Body of pancreas (tissue), 4 donors: ENCODE results near the gene COL19A1. TPM values are rescaled to one million over a fixed set of nuclear protein-coding genes. Genes with fewer than 3 reads are reported as not detected.

Experiments
- ATAC-seq: fragments of 150-250 bp; one replicate; pipeline ENCODE4 v1.9.1; 2016
- DNase-seq, 4 donors: peaks; one replicate each; pipeline ENCODE4 v3.0.0-alpha.2; 2019
- H3K27ac ChIP-seq, 4 donors: fragments of 200-600 bp; sonication (generic); 1 replicate in 3 of 4; 2 replicates in 1 of 4; pipeline versions ENCODE4 v1.5.1 to v1.6.1; 2016 to 2019; ENCODE audit warnings: mild to moderate bottlenecking in 1 of 4, mixed read lengths in 1 of 4, moderate library complexity in 1 of 4
- H3K27me3 ChIP-seq, 2 donors: fragments of 200-600 bp; sonication (generic); one replicate each; pipeline ENCODE4 v1.6.0; 2016; ENCODE audit warnings: mild to moderate bottlenecking in 1 of 2
- H3K36me3 ChIP-seq, 2 donors: fragments of 200-600 bp; sonication (generic); replicated peaks in 1 of 2; 2 replicates each; pipeline ENCODE4 v1.5.1; 2016; ENCODE audit warnings: low read depth in 2 of 2; ENCODE audit not compliant: insufficient read depth in 1 of 2
- H3K4me1 ChIP-seq: fragments of 200-600 bp; sonication (generic); one replicate; pipeline ENCODE4 v1.6.0; 2016
- H3K4me3 ChIP-seq, 2 donors: fragments of 200-600 bp; sonication (generic); 1 replicate in 1 of 2; 2 replicates in 1 of 2; pipeline ENCODE4 v1.5.1; 2016 to 2019
- H3K9me3 ChIP-seq, 3 donors: fragments of 200-600 bp; sonication (generic); 1 replicate in 2 of 3; 2 replicates in 1 of 3; pipeline ENCODE4 v1.5.1; 2016
- POLR2A ChIP-seq, 3 donors: fragments of 450-650 bp; IDR thresholded peaks; one replicate each; pipeline ENCODE4 v1.6.1; 2016; ENCODE audit warnings: antibody characterized with exemption in 3 of 3, mild to moderate bottlenecking in 2 of 3
- WGBS, 2 donors: methylation state at CpG; one replicate each; pipeline ENCODE4 v1.1.5; 2017; 5-methylcytosine and 5-hydroxymethylcytosine counted together
- intact Hi-C: fragments of 100-400 bp; cut with DNase I; formaldehyde crosslinking; loops from one replicate; pipeline ENCODE4 v1.15.1; 2023
- total RNA-seq, 2 donors: library from RNA; depleted of rRNA; stranded (reverse); fragments of >200 nt; gene quantifications; one replicate each; pipeline ENCODE4 v1.1.0, GENCODE V29; 2016
- TF ChIP-seq, protein P1 (sequence below), 7 experiments: fragments of 450-650 bp in 4 of 7; fragments of 200-600 bp in 3 of 7; sonication (generic) in 3 of 7; IDR thresholded peaks; one replicate each; pipeline ENCODE4 v1.5.1; 2016 to 2019; ENCODE audit warnings: antibody characterized with exemption in 7 of 7

COL19A1 gene
- total RNA-seq, 2 donors from 2014 or later = 0.26 to 1.6 TPM

DNA sequence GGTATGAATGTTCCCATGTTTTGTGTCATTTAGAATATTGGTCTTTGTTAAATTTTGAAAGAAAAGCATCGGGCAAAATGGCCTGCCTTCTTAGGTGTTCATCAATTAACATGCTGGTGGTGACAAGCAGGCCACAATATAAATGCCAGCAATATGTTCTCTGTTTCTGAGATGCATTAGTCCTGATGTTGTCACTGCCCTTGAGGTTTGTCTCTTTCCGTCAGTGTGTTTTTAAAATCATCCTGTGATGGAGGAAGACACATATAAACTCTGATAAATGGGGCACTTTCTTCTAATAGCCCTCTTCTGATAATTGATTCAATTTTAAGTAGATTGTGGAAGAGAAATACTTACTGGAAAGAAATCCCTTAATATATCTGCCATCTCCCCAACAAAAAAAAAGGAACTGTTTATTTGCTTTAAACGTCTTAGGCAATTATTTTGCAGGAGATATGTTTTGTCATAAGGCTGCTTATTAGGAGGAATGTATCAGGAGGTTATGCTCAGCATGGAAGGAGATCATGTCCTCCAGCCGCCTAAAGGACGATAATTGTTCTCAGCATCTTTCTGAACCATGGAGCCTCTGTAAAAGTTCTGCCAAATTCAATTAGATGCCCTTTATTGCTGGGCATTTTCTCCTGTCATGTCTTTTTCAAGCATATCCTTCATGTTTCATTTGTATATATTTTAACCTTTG, 302.5 kb downstream of the COL19A1 start:
- no peak for ATAC-seq
- DNase-seq = no peak
- H3K9me3 ChIP-seq = no peaks in the 10 kb centered on the region
- H3K27ac ChIP-seq = no peak overlapping the region
- no peaks in the 10 kb centered on the region for H3K27me3 ChIP-seq
- no peak overlapping the region for H3K4me3 ChIP-seq
- TF ChIP-seq POLR2A (IDR thresholded peaks at IDR 0.05) = no peak
- TF ChIP-seq, protein P1, sequence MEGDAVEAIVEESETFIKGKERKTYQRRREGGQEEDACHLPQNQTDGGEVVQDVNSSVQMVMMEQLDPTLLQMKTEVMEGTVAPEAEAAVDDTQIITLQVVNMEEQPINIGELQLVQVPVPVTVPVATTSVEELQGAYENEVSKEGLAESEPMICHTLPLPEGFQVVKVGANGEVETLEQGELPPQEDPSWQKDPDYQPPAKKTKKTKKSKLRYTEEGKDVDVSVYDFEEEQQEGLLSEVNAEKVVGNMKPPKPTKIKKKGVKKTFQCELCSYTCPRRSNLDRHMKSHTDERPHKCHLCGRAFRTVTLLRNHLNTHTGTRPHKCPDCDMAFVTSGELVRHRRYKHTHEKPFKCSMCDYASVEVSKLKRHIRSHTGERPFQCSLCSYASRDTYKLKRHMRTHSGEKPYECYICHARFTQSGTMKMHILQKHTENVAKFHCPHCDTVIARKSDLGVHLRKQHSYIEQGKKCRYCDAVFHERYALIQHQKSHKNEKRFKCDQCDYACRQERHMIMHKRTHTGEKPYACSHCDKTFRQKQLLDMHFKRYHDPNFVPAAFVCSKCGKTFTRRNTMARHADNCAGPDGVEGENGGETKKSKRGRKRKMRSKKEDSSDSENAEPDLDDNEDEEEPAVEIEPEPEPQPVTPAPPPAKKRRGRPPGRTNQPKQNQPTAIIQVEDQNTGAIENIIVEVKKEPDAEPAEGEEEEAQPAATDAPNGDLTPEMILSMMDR (IDR thresholded peaks at IDR 0.05) = no peak
- no peaks in the 10 kb centered on the region for H3K36me3 ChIP-seq
- intact Hi-C loops = no loop called here
- peaks cover 27% of the 10 kb centered on the region for H3K4me1 ChIP-seq
- 81 to 88% methylated on average over 5 of the region's 5 CpGs for WGBS, 2 donors

GRCh38 chr6:70171236-70171635, 304.9 kb downstream of the COL19A1 start:
- H3K27ac ChIP-seq = no peak overlapping the region
- H3K9me3 ChIP-seq = no peaks in the 10 kb centered on the region
- TF ChIP-seq POLR2A (IDR thresholded peaks at IDR 0.05) = no peak
- TF ChIP-seq, protein P1 (IDR thresholded peaks at IDR 0.05) = no peak
- ATAC-seq (no peak), DNase-seq (no peak)
- H3K36me3 ChIP-seq = no peaks in the 10 kb centered on the region
- no peaks in the 10 kb centered on the region for H3K27me3 ChIP-seq
- intact Hi-C loops = no loop called here
- H3K4me3 ChIP-seq = no peak overlapping the region
- peaks cover 3% of the 10 kb centered on the region for H3K4me1 ChIP-seq

- ATAC-seq = no peak
- no peaks in the 10 kb centered on the region for H3K4me1 ChIP-seq
Measured at GRCh38 chr6:70172252-70172651, 305.9 kb downstream of the COL19A1 start.

GRCh38 chr6:70175770-70176169, 309.4 kb downstream of the COL19A1 start:
- TF ChIP-seq, protein P1 (IDR thresholded peaks at IDR 0.05) = no peak
- TF ChIP-seq POLR2A (IDR thresholded peaks at IDR 0.05) = no peak
- Histone ChIP-seq H3K27ac (no peak overlapping the region), H3K4me1 (no peaks in the 10 kb centered on the region), H3K36me3 (no peaks in the 10 kb centered on the region), H3K4me3 (no peak overlapping the region), H3K9me3 (no peaks in the 10 kb centered on the region), H3K27me3 (no peaks in the 10 kb centered on the region)
- DNase-seq = no peak
- WGBS, 2 donors = 71 to 82% methylated on average over 2 of the region's 2 CpGs
- intact Hi-C loops = no loop called here
- no peak for ATAC-seq

More at GRCh38 chr6:70172252-70172651, 305.9 kb downstream of the COL19A1 start:
- WGBS, 2 donors = 77 to 81% methylated on average over 2 of the region's 2 CpGs
- no peak for TF ChIP-seq POLR2A (IDR thresholded peaks at IDR 0.05)
- TF ChIP-seq, protein P1 (IDR thresholded peaks at IDR 0.05) = no peak
- no peak overlapping the region for H3K27ac ChIP-seq
- H3K36me3 ChIP-seq = no peaks in the 10 kb centered on the region
- DNase-seq = no peak
- intact Hi-C loops = no loop called here
- H3K27me3 ChIP-seq = no peaks in the 10 kb centered on the region
- no peak overlapping the region for H3K4me3 ChIP-seq
- H3K9me3 ChIP-seq = no peaks in the 10 kb centered on the region
